Measurements from ENCODE around the gene DLEU7.

- TF ChIP-seq CTCF (IDR thresholded peaks at IDR 0.05) (no peak), POLR2AphosphoS5 (IDR thresholded peaks at IDR 0.05) (no peak)
Measured at GRCh38 chr13:50800091-50800739, 43.3 kb downstream of the DLEU7 start.
